SJSA1 (cell line): ENCODE measurements around the gene NANOS2. TPM values are rescaled to one million over a fixed set of nuclear protein-coding genes. Genes with fewer than 3 reads are reported as not detected.
"Not testable (repeated sequence)": the region's sequence is repeated elsewhere in the genome, so short reads cannot be mapped to it uniquely, and the experiment has no call there.

Source experiments
- DNase-seq, 2 experiments: peaks; one replicate each; pipeline ENCODE4 v3.0.0-alpha.2; 2015 to 2020; ENCODE audit warnings: low spot score in 2 of 2, low read depth in 1 of 2
- H3K27ac ChIP-seq: fragments of 250-450 bp; sonication (Bioruptor Pico); 2 replicates; pipeline ENCODE4 v1.5.1; 2020; ENCODE audit warnings: mild to moderate bottlenecking, moderate library complexity
- H3K27me3 ChIP-seq: fragments of 250-450 bp; sonication (Bioruptor Pico); replicated peaks from 2 replicates; pipeline ENCODE4 v1.5.1; 2020; ENCODE audit warnings: mild to moderate bottlenecking, moderate library complexity
- H3K36me3 ChIP-seq: fragments of 250-450 bp; sonication (Bioruptor Pico); 2 replicates; pipeline ENCODE4 v1.5.1; 2020; ENCODE audit warnings: mild to moderate bottlenecking
- H3K4me1 ChIP-seq: fragments of 250-450 bp; sonication (Bioruptor Pico); replicated peaks from 2 replicates; pipeline ENCODE4 v1.6.1; 2021; ENCODE audit warnings: mild to moderate bottlenecking
- H3K4me3 ChIP-seq: fragments of 250-450 bp; sonication (Bioruptor Pico); 2 replicates; pipeline ENCODE4 v1.5.1; 2020; ENCODE audit warnings: mild to moderate bottlenecking
- H3K9me3 ChIP-seq: fragments of 250-450 bp; sonication (Bioruptor Pico); replicated peaks from 2 replicates; pipeline ENCODE4 v1.5.1; 2020; ENCODE audit warnings: mild to moderate bottlenecking
- total RNA-seq: library from RNA; depleted of rRNA; stranded (reverse); fragments of >200 nt; shearing (Covaris generic); gene quantifications from 2 replicates; pipeline ENCODE4 v1.2.3, GENCODE V29; 2014

NANOS2 gene
- total RNA-seq, 1 experiment from 2014 or later: not detected

DNA sequence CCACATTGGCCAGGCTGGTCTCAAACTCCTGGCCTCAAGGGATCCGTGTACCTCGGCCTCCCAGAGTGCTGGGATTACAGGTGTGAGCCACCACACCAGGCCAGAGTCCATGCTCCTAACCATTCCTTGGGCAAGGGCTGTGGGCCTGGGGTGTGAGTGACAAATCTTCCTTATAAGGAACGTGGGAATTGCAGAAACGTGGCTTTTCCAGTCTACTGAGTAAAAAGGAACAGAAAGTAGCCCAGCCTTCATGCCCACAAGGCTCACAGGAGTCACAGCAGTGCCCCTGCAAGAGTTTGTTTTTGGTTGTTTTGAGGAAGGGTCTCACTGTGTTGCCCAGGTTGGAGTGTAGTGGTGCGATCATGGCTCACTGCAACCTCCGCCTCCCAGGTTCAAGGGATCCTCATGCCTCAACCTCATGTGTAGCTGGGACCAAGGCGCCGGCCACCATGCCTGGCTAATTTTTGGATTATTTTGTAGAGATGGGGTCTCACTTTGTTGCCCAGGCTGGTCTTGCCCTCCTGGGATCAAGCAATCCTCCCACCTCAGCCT is 17.2 kb downstream of the NANOS2 start:
- H3K36me3 ChIP-seq: peaks cover 39% of the 10 kb centered on the region
- H3K27ac ChIP-seq: no peak overlapping the region
- no peak overlapping the region for H3K4me3 ChIP-seq
- H3K9me3 ChIP-seq: no peaks in the 10 kb centered on the region
- no peak for DNase-seq
- peaks cover 5% of the 10 kb centered on the region for H3K4me1 ChIP-seq
- H3K27me3 ChIP-seq: no peaks in the 10 kb centered on the region

DNA sequence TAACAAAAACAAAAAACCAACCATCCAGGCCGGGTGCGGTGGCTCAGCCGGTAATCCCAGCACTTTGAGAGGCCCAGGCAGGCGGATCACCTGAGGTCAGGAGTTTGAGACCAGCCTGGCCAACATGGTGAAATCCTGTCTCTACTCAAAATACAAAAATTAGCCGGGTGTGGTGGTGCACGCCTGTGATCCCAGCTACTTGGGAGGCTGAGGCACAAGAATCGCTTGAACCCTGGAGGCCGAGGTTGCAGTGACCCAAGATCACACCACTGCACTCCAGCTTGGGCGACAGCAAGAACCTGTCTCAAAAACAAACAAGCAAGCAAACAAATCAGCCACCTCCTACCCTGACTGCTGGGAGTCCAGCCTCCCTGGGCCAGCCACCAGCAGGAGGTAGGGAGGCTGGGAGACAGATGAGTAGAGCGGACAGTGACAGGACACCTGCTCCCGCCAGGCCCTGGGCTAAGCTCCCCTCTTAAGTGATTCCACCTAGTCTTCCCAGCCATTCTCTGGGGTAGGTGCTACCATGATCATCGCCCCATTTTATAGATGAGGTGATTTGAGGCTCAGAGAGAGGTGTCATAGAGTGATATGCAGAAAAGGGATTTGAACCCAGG is 18.5 kb downstream of the NANOS2 start:
- H3K9me3 ChIP-seq, H3K27me3 ChIP-seq, H3K27ac ChIP-seq, H3K4me1 ChIP-seq, DNase-seq, H3K4me3 ChIP-seq: not testable (repeated sequence)
- H3K36me3 ChIP-seq: peaks cover 35% of the 10 kb centered on the region

DNA sequence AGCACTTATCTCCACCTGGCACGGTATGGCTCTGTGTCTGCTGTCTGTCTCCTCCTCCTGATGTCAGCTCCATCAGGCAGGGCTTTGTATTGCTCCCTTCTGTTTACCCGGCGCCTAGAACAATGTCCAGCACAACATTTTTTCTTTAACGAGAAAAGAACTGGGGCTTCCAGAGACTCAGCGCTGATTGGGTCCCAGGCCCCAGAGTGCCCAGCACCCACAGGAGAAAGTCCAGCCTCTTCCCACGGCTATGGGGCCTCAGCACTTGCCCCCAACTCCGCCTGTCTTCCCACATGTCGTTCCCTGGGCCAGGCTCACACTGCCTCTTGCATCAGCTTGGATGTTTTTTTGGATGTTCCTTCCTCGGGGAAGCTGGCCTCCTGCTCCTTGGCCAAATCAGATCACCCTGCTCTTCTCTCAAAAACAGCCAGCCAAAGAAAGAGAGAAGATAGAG is 19.0 kb downstream of the NANOS2 start:
- Histone ChIP-seq H3K27me3 (no peaks in the 10 kb centered on the region), H3K9me3 (no peaks in the 10 kb centered on the region), H3K27ac (no peak overlapping the region), H3K36me3 (peaks cover 31% of the 10 kb centered on the region), H3K4me3 (no peak overlapping the region), H3K4me1 (no peaks in the 10 kb centered on the region)
- no peak for DNase-seq

DNA sequence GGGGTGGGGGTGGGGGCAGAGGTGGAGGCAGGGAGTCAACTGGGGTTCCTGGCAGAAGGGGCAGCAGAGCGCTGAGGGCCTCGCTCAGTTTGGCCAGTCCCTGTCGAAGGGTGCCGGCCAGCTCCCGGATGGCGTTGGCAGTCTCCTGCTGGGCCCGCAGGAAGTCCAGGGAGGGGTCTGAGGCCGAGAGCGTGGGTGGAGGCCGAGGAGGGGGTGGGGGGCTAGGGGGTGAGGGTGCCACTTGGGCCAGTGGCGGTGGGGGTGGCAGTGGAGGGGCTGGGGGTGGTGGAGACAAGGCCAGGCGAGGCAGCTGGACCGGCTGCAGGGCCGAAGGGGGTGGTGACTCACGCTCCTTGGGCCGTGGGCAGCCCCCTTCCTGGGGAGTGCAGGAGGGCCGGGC is 23.7 kb downstream of the NANOS2 start:
- Histone ChIP-seq H3K36me3 (peaks cover 10% of the 10 kb centered on the region), H3K9me3 (no peaks in the 10 kb centered on the region), H3K4me3 (no peak overlapping the region), H3K4me1 (peaks cover 6% of the 10 kb centered on the region), H3K27ac (no peak overlapping the region), H3K27me3 (no peaks in the 10 kb centered on the region)
- DNase-seq: no peak

DNA sequence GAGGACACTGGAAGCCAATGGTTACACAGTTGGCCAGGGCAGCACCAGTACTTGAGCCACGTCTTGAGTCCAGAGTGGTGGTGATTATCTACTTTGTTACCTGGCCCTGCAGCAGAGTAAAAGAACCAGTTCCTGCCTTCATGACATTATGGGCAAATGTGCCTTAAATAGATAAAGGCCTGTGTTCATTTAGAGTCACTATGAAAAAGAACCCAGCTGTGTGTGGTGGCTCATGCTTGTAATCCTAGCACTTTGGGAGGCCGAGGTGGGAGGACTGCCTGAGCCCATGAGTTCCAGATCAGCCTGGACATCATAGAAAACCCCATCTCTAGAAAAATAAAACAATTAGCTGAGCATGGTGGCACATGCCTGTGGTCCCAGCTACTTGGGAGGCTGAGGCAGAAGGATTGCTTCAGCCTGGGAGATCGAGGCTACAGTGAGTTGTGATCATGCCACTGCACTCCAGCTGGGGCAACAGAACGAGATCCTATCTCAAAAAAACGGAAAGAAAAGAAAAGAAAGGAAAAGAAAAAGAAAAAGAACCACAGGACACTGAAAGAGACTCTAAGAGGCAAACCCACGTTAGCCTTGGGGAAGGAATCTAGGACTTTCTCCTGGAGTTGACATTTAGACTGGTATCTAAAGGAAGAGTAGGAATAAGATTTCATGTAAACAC is 25.2 kb downstream of the NANOS2 start:
- no peak for DNase-seq
- Histone ChIP-seq H3K4me1 (peaks cover 20% of the 10 kb centered on the region), H3K36me3 (peaks cover 16% of the 10 kb centered on the region), H3K4me3 (no peak overlapping the region), H3K9me3 (no peaks in the 10 kb centered on the region; the same call in 1 of the 2 replicates), H3K27me3 (no peaks in the 10 kb centered on the region), H3K27ac (no peak overlapping the region)

DNA sequence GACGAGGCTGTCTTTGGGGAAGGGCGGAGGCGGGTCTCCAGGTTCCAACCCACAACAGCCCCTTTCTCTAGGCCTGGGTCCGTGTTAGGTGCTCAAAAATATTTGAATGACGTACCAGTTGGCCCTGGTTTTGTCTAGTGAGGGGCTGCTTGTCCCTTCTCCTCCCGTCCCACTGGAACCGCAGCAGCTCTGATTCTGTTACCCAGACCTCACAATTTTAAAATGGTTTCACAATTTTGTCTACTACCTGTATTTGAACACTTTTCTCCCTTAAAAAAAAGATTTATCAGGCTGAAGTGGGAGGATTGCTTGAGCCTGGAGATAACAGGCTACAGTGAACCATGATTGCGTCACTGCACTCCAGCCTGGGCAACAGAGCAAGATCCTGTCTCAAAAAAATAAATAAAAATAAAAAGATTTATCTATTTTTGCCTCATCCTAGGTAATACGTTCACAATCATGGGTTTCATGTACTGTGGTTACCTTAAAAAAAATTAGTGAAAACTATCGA is 27.3 kb downstream of the NANOS2 start:
- Histone ChIP-seq H3K4me1 (peaks cover 25% of the 10 kb centered on the region), H3K4me3 (peak overlapping the region; percentile 86), H3K27me3 (no peaks in the 10 kb centered on the region), H3K36me3 (peaks cover 35% of the 10 kb centered on the region), H3K27ac (peak overlapping the region; percentile 80), H3K9me3 (no peaks in the 10 kb centered on the region; the same call in 1 of the 2 replicates)
- no peak for DNase-seq

DNA sequence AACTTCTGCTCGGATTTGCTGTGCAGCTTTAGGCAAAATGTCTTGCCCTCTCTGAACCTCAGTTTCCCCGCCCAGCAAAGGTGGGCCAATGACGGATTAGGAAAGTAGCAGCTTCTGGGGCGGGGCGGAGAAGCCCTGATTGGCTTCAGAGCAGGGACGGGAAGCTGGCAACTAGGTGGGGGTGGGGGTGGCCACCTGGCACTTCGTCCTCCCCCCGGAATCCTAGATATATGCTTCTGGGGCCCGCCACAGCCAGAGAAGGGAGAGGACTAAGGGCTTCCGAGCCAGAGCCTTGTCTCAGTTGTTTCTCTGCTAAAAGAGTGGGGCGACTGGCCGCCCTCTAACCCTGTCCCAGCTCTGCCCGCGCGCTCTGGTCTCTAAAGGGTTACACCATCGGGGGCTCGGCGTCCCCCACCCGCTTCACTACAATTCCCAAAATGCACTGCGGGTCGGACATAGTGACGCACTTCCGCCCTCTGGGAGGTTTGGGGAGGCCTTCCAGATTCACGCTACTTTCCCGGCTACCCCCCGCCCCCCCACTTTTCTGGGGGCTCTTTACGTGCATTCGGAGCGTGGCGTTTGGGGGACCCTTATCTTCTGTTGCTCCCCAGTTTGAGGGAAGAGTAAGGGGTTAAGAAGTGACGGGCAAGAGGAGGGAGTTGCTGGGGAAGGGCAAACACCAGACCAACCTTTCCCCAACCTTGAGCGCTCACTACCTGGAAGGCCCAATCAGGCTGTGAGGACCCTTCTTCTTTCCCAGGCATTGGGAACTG is 28.0 kb downstream of the NANOS2 start:
- Histone ChIP-seq H3K4me1 (peaks cover 25% of the 10 kb centered on the region), H3K27ac (peak overlapping the region; percentile 80), H3K4me3 (peak overlapping the region; percentile 86), H3K36me3 (peaks cover 35% of the 10 kb centered on the region), H3K9me3 (no peaks in the 10 kb centered on the region; the same call in 1 of the 2 replicates), H3K27me3 (no peaks in the 10 kb centered on the region)
- peak; percentile 92 to 94 for DNase-seq

DNA sequence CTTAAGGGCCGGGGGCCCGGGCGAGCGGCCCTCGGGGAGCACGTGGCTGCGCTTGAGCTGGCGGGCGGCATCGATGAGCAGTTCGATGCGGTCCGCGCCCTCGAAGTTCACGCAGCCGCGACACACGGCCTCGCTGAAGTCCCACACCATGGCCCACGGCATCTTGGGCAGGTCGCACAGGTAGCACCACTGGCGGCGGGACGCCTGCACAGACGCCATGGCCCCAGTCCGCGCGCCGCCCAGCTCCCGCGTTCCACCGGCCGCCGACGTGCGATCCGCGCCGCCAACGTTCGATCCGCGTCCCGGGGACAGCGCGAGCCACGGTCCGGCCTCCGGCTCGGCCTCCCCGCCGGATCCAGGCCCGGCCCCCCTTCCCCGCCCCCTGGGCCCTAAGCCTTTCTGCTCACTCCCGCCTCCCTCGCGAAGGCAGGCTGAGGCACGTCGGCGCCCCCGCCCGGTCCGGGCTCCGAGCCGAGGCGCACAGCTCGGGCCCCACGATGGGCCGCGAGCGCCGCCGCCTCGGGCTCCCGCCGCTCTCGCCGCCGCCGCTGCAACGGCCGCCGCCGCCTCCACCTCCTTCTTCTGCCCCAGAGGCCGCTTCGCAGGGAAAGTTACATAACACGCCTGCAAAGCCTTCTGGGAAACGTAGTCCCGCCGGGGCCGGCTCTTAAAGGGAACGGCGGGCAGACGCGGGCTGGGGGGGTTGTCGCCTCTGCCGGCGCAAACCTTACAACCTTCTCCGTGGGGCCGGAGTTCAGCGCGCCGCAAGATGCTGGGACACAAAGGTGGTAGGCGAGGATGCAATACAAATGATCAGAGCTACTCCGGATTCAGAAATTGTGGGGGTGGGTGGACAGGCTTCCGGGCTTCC is 28.8 kb downstream of the NANOS2 start, which contains the start of gene IRF2BP1:
Gene IRF2BP1 (minus strand): TSS at position 586 of the 871 bp plus-strand sequence. CDS start 367 bp downstream, at position 219.
- peaks cover 25% of the 10 kb centered on the region for H3K4me1 ChIP-seq
- peak within 1 kb of the TSS; percentile 80 for H3K27ac ChIP-seq
- peaks cover 35% of the 10 kb centered on the region for H3K36me3 ChIP-seq
- no peaks in the 10 kb centered on the region for H3K27me3 ChIP-seq
- DNase-seq: peak; percentile 91 to 92
- H3K4me3 ChIP-seq: peak within 1 kb of the TSS; percentile 86
- H3K9me3 ChIP-seq: no peaks in the 10 kb centered on the region; the same call in 1 of the 2 replicates

DNA sequence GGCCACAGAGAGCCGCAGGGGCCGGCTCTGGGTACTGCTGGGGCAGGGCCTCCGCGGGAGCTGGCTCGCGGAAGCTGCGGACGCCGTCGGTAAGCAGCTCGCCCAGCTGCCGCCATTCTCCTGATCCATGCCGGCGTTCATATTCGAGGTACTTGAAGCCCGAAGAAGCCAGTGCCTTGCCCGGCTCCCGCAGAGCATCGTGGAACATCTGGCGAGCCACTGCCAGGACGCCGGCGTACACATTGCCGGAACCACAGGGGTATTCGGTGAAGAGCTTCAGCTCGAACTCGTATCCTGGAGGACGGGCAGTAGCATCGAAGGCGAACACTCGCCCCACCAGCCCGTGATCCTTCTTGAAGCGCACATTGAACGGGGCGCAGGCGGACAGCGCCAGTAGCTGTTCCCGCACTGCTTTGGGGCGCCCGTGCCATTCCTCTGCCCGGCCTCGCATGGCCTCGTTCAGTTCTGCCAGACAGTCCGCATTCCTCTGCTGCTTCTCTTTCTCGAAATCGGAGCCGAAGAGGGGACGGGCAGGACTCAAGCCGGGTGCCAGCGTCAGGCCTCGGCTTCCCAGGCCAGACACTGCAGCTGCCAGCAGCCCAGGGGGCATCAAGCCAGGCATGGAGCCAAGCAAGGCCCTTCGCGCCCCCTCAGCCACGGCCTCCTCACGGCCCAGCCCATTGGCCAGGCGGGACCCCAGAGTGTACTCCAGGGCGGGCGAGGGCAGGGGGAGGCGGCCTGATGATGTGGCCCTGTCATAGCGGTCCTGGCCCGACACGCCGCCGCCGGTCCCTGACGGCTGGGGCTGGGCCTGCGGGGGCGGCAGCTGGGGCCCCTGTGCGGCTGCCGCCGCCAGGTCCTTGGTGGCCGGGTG is 29.7 kb downstream of the NANOS2 start:
- H3K4me3 ChIP-seq: peak overlapping the region; percentile 86
- peaks cover 35% of the 10 kb centered on the region for H3K36me3 ChIP-seq
- H3K4me1 ChIP-seq: peaks cover 25% of the 10 kb centered on the region
- DNase-seq: no peak
- H3K9me3 ChIP-seq: no peaks in the 10 kb centered on the region; the same call in 1 of the 2 replicates
- no peaks in the 10 kb centered on the region for H3K27me3 ChIP-seq
- H3K27ac ChIP-seq: peak overlapping the region; percentile 80; the same call in 1 of the 2 replicates

DNA sequence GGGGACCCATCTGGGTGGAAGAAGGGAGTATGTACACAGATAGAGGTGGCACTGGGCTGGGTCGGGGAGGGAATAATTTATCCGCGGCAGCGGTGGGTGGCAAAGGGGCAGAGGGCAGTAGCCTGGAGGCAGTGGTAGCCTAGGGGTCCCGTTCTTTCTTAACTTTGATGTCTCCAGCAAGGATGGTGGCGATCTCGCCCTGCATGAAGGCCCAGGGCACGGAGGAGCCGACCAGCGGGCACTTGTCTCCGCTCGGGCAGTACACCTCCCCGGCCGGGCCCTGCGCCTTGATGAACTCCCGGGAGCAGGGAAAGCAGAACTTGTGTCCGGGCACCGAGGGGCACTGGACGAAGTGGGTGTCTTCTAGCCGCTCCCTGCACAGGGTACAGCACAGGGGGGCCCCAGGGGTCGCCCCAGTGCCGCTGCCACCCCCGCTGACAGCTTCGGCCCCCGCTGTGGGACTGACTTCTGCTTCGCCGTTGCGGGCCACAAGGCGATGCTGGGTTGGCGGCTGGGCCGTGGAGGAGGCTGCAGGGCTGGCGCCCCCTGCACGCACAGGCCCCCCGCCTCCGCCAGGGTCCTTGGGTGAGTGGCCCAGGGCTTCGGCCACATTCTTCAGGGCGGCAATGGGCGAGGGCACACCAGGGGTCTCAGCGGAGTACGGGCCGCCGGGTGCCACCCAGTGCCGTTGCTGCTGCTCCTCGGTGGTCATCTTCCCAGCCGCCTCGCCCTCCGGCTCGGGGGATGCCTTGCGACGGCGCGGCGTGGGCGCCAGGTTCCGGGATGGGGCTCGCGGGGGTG is 30.5 kb downstream of the NANOS2 start:
- Histone ChIP-seq H3K4me1 (peaks cover 25% of the 10 kb centered on the region), H3K27ac (no peak overlapping the region), H3K9me3 (no peaks in the 10 kb centered on the region; the same call in 1 of the 2 replicates), H3K4me3 (no peak overlapping the region), H3K36me3 (peaks cover 35% of the 10 kb centered on the region), H3K27me3 (no peaks in the 10 kb centered on the region)
- no peak for DNase-seq

DNA sequence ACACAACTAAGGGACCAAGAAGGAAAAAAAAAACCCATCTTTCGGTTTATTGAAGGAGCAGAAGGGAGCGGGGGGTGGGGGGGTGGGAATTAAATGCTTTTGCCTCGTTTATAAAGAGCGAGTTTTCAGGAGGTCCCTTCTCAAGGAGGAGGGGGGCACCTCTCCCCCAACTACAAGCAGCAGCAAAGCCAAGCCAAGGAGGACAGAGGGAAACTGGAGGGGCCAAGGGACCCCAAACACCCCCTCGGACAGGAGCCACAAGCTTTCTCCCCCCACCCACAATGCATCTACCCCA is 31.0 kb downstream of the NANOS2 start:
- Histone ChIP-seq H3K36me3 (peaks cover 35% of the 10 kb centered on the region), H3K4me3 (no peak overlapping the region), H3K27ac (no peak overlapping the region), H3K4me1 (peaks cover 25% of the 10 kb centered on the region), H3K27me3 (no peaks in the 10 kb centered on the region), H3K9me3 (no peaks in the 10 kb centered on the region; the same call in 1 of the 2 replicates)
- DNase-seq: no peak
